Mesenchymal stem cell (in vitro differentiated cells and primary cell): ENCODE results near the gene TXNRD3.

Source experiments
- DNase-seq: peaks from one replicate; pipeline ENCODE4 v3.0.0-alpha.2; 2013
- H2AFZ ChIP-seq: one replicate; pipeline ENCODE4 v1.6.1; 2013; ENCODE audit warnings: low read depth, mild to moderate bottlenecking, control low read depth, inconsistent platforms, low read length, moderate library complexity
- H2AK5ac ChIP-seq: 2 replicates; pipeline ENCODE4 v1.6.1; 2013; ENCODE audit warnings: low read length, moderate library complexity, mild to moderate bottlenecking, inconsistent platforms; ENCODE audit not compliant: severe bottlenecking
- H2BK120ac ChIP-seq: one replicate; pipeline ENCODE4 v1.6.1; 2013; ENCODE audit warnings: low read depth, mild to moderate bottlenecking, inconsistent platforms, low read length, moderate library complexity
- H2BK12ac ChIP-seq, 2 experiments: one replicate each; pipeline ENCODE4 v1.6.1; 2013; ENCODE audit warnings: inconsistent platforms in 2 of 2, low read length in 2 of 2, mild to moderate bottlenecking in 2 of 2, moderate library complexity in 2 of 2, control low read depth in 1 of 2
- H2BK15ac ChIP-seq: one replicate; pipeline ENCODE4 v1.6.1; 2013; ENCODE audit warnings: mild to moderate bottlenecking, low read depth, inconsistent platforms; ENCODE audit not compliant: poor library complexity, severe bottlenecking
- H2BK5ac ChIP-seq: 2 replicates; pipeline ENCODE4 v1.6.1; 2013; ENCODE audit warnings: low read depth, mild to moderate bottlenecking, low read length, control low read depth, inconsistent platforms; ENCODE audit not compliant: poor library complexity, severe bottlenecking
- H3K14ac ChIP-seq, 2 experiments: one replicate each; pipeline ENCODE4 v1.6.1; 2013; ENCODE audit warnings: inconsistent platforms in 2 of 2, low read length in 2 of 2, control low read depth in 1 of 2, mild to moderate bottlenecking in 1 of 2, moderate library complexity in 1 of 2
- H3K18ac ChIP-seq, 2 experiments: one replicate each; pipeline ENCODE4 v1.6.1; 2013; ENCODE audit warnings: inconsistent platforms in 2 of 2, low read length in 2 of 2, control low read depth in 1 of 2, low read depth in 1 of 2, mild to moderate bottlenecking in 1 of 2
- H3K23ac ChIP-seq, 2 experiments: one replicate each; pipeline ENCODE4 v1.6.1; 2013; ENCODE audit warnings: inconsistent platforms in 2 of 2, low read length in 2 of 2, mild to moderate bottlenecking in 2 of 2, moderate library complexity in 2 of 2, control low read depth in 1 of 2
- H3K27ac ChIP-seq: 2 replicates; pipeline ENCODE4 v1.5.1; 2013; ENCODE audit warnings: mild to moderate bottlenecking, moderate library complexity, low read length, control low read depth, inconsistent platforms; ENCODE audit not compliant: poor library complexity, severe bottlenecking
- H3K27me3 ChIP-seq, 2 experiments: 2 replicates each; pipeline versions ENCODE4 v1.6.1 to v1.7.0; 2013; ENCODE audit warnings: low read length in 2 of 2, mild to moderate bottlenecking in 2 of 2, moderate library complexity in 2 of 2, control low read depth in 1 of 2, inconsistent platforms in 1 of 2; ENCODE audit not compliant: control insufficient read depth in 1 of 2, insufficient read depth in 1 of 2
- H3K36me3 ChIP-seq, 2 experiments: 2 replicates each; pipeline versions ENCODE4 v1.6.1 to v1.7.0; 2013; ENCODE audit warnings: low read length in 2 of 2, control low read depth in 1 of 2, inconsistent platforms in 1 of 2, low read depth in 1 of 2, mild to moderate bottlenecking in 1 of 2; ENCODE audit not compliant: insufficient read depth in 2 of 2, control insufficient read depth in 1 of 2
- H3K4ac ChIP-seq, 2 experiments: one replicate each; pipeline ENCODE4 v1.6.1; 2013; ENCODE audit warnings: inconsistent platforms in 2 of 2, low read length in 2 of 2, mild to moderate bottlenecking in 2 of 2, moderate library complexity in 2 of 2, control low read depth in 1 of 2, low read depth in 1 of 2
- H3K4me1 ChIP-seq: 2 replicates; pipeline ENCODE4 v1.6.1; 2013; ENCODE audit warnings: low read depth, low read length, control low read depth; ENCODE audit not compliant: control insufficient read depth, insufficient read depth
- H3K4me2 ChIP-seq: 2 replicates; pipeline ENCODE4 v1.6.1; 2013; ENCODE audit warnings: low read length, mild to moderate bottlenecking, inconsistent platforms; ENCODE audit not compliant: poor library complexity, severe bottlenecking
- H3K4me3 ChIP-seq, 2 experiments: 2 replicates each; pipeline versions ENCODE4 v1.5.1 to v1.7.0; 2013; ENCODE audit warnings: low read length in 2 of 2, mild to moderate bottlenecking in 2 of 2, control low read depth in 1 of 2, low read depth in 1 of 2; ENCODE audit not compliant: insufficient read depth in 1 of 2
- H3K79me1 ChIP-seq: replicated peaks from 2 replicates; pipeline ENCODE4 v1.6.1; 2013; ENCODE audit warnings: mild to moderate bottlenecking, control low read depth, low read length, inconsistent platforms; ENCODE audit not compliant: poor library complexity, severe bottlenecking
- H3K9ac ChIP-seq: 2 replicates; pipeline ENCODE4 v1.7.0; 2013; ENCODE audit warnings: mild to moderate bottlenecking, low read length, moderate library complexity
- H3K9me3 ChIP-seq: 2 replicates; pipeline ENCODE4 v1.7.0; 2013; ENCODE audit warnings: mild to moderate bottlenecking, low read length; ENCODE audit not compliant: control insufficient read depth
- H4K8ac ChIP-seq: one replicate; pipeline ENCODE4 v1.6.1; 2013; ENCODE audit warnings: inconsistent platforms, mild to moderate bottlenecking, low read length, moderate library complexity
- H4K91ac ChIP-seq: one replicate; pipeline ENCODE4 v1.6.1; 2013; ENCODE audit warnings: mild to moderate bottlenecking, low read length, inconsistent platforms
- WGBS: methylation state at CpG from one replicate; pipeline ENCODE4 v1.1.7; 2013; ENCODE audit warnings: mixed read lengths; 5-methylcytosine and 5-hydroxymethylcytosine counted together

TXNRD3 gene

GRCh38 chr3:126580746-126581145 lies 74.2 kb downstream of the TXNRD3 start:
- Histone ChIP-seq H3K4me1 (no peaks in the 10 kb centered on the region), H3K4me2 (no peak overlapping the region), H4K91ac (no peak overlapping the region), H3K79me1 (no peaks in the 10 kb centered on the region), H3K23ac (no peak overlapping the region), H3K4ac (no peak overlapping the region), H3K9me3 (no peaks in the 10 kb centered on the region), H2AFZ (no peak overlapping the region), H3K9ac (no peak overlapping the region), H3K18ac (no peak overlapping the region), H2BK5ac (no peak overlapping the region), H2BK15ac (no peak overlapping the region), H3K27me3 (peaks cover 0 to 18% of the 10 kb centered on the region in 2 experiments), H2BK120ac (no peak overlapping the region), H3K4me3 (no peak overlapping the region), H2BK12ac (no peak overlapping the region), H3K27ac (no peak overlapping the region), H3K36me3 (no peaks in the 10 kb centered on the region), H2AK5ac (no peak overlapping the region), H4K8ac (no peak overlapping the region), H3K14ac (no peak overlapping the region)
- WGBS, result 81% methylated on average over 5 of the region's 5 CpGs
- no peak for DNase-seq

GRCh38 chr3:126578702-126579101 lies 76.2 kb downstream of the TXNRD3 start:
- Histone ChIP-seq H2BK5ac (no peak overlapping the region), H4K91ac (no peak overlapping the region), H4K8ac (no peak overlapping the region), H2BK12ac (no peak overlapping the region), H3K27me3 (peaks cover 0 to 19% of the 10 kb centered on the region in 2 experiments), H2BK120ac (no peak overlapping the region), H2AFZ (no peak overlapping the region), H3K27ac (no peak overlapping the region), H3K9ac (no peak overlapping the region), H3K23ac (no peak overlapping the region), H3K4me3 (no peak overlapping the region), H3K36me3 (no peaks in the 10 kb centered on the region), H3K9me3 (no peaks in the 10 kb centered on the region), H3K79me1 (no peaks in the 10 kb centered on the region), H3K18ac (no peak overlapping the region), H2AK5ac (no peak overlapping the region), H3K14ac (peak overlapping the region in 1 of 2 experiments; percentile 6), H3K4ac (no peak overlapping the region), H2BK15ac (no peak overlapping the region), H3K4me1 (no peaks in the 10 kb centered on the region), H3K4me2 (no peak overlapping the region)
- DNase-seq, result no peak
- 97% methylated on average over 6 of the region's 7 CpGs for whole genome bisulfite sequencing

- Histone ChIP-seq H3K27me3 (peaks cover 0 to 31% of the 10 kb centered on the region in 2 experiments), H4K91ac (no peak overlapping the region), H2BK120ac (no peak overlapping the region), H2BK15ac (no peak overlapping the region), H3K4me1 (no peaks in the 10 kb centered on the region), H3K14ac (no peak overlapping the region), H2BK12ac (no peak overlapping the region), H4K8ac (no peak overlapping the region), H2AK5ac (no peak overlapping the region), H3K9me3 (no peaks in the 10 kb centered on the region), H3K79me1 (no peaks in the 10 kb centered on the region), H3K9ac (no peak overlapping the region), H3K4me3 (no peak overlapping the region), H2BK5ac (no peak overlapping the region), H2AFZ (no peak overlapping the region), H3K4me2 (no peak overlapping the region), H3K4ac (no peak overlapping the region), H3K27ac (no peak overlapping the region), H3K18ac (no peak overlapping the region), H3K23ac (no peak overlapping the region), H3K36me3 (no peaks in the 10 kb centered on the region)
- WGBS, result 81% methylated on average over 2 of the region's 2 CpGs
- DNase-seq, result no peak
Observed at GRCh38 chr3:126577261-126577660, 77.7 kb downstream of the TXNRD3 start.

GRCh38 chr3:126573492-126574117 lies 81.3 kb downstream of the TXNRD3 start:
- Histone ChIP-seq H2BK5ac (no peak overlapping the region), H2AFZ (no peak overlapping the region), H2AK5ac (no peak overlapping the region), H3K14ac (no peak overlapping the region), H2BK12ac (no peak overlapping the region), H4K8ac (no peak overlapping the region), H3K4me3 (no peak overlapping the region), H4K91ac (no peak overlapping the region), H3K4ac (no peak overlapping the region), H3K18ac (peak overlapping the region in 1 of 2 experiments; percentile 6), H3K9ac (no peak overlapping the region), H2BK15ac (no peak overlapping the region), H3K9me3 (no peaks in the 10 kb centered on the region), H3K36me3 (no peaks in the 10 kb centered on the region), H3K27ac (no peak overlapping the region), H3K79me1 (no peaks in the 10 kb centered on the region), H3K23ac (no peak overlapping the region), H3K27me3 (peaks cover 8 to 35% of the 10 kb centered on the region in 2 experiments), H2BK120ac (no peak overlapping the region), H3K4me2 (no peak overlapping the region), H3K4me1 (peaks cover 3% of the 10 kb centered on the region)
- WGBS, result 88% methylated on average over 15 of the region's 15 CpGs
- DNase-seq, result no peak
